Hepatocyte (in vitro differentiated cells): ENCODE data around the gene ANKRD17.

Experiments
- EZH2phosphoT487 ChIP-seq: fragments of 200-600 bp; sonication (generic); IDR thresholded peaks from one replicate; pipeline ENCODE4 v1.6.1; 2018; ENCODE audit warnings: antibody characterized with exemption, mild to moderate bottlenecking, low read depth, moderate library complexity; ENCODE audit not compliant: unreplicated experiment, severe bottlenecking
- TF ChIP-seq, protein P1 (sequence below): fragments of 200-600 bp; sonication (generic); IDR thresholded peaks from 2 replicates; pipeline ENCODE4 v1.5.1; 2016; ENCODE audit warnings: antibody characterized with exemption, mild to moderate bottlenecking; ENCODE audit not compliant: poor library complexity

DNA sequence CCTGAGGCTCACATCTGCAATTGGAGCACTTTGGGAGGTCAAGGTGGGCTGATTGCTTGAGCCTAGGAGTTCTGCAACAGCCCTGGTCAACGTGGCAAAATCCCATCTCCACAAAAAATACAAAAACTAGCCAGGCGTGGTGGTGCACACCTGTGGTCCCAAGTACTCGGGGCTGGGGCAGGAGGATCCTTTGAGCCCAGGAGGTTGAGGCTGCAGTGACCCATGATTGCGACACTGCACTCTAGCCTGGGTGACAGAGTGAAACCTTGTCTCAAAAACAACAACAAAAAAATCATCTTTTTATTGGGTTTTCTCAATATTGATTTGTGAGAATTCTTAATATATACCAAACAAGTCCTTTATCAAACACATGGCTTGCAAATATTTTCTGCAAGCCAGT lies 64.9 kb downstream of the ANKRD17 start:
- TF ChIP-seq, protein P1, sequence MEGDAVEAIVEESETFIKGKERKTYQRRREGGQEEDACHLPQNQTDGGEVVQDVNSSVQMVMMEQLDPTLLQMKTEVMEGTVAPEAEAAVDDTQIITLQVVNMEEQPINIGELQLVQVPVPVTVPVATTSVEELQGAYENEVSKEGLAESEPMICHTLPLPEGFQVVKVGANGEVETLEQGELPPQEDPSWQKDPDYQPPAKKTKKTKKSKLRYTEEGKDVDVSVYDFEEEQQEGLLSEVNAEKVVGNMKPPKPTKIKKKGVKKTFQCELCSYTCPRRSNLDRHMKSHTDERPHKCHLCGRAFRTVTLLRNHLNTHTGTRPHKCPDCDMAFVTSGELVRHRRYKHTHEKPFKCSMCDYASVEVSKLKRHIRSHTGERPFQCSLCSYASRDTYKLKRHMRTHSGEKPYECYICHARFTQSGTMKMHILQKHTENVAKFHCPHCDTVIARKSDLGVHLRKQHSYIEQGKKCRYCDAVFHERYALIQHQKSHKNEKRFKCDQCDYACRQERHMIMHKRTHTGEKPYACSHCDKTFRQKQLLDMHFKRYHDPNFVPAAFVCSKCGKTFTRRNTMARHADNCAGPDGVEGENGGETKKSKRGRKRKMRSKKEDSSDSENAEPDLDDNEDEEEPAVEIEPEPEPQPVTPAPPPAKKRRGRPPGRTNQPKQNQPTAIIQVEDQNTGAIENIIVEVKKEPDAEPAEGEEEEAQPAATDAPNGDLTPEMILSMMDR = no peak
- no peak for TF ChIP-seq EZH2phosphoT487
